GM12891 (cell line): Measurements from ENCODE around the gene KRT2.

Experiments used
- POLR2A ChIP-seq: IDR thresholded peaks from 2 replicates; pipeline ENCODE4 v1.6.1; 2011; ENCODE audit warnings: low read depth, low read length, control low read depth
- POLR2AphosphoS5 ChIP-seq: IDR thresholded peaks from 2 replicates; pipeline ENCODE4 v1.6.1; 2011; ENCODE audit warnings: low read depth, low read length, control low read depth

- TF ChIP-seq POLR2AphosphoS5: no peak
- no peak for TF ChIP-seq POLR2A
These were observed 40.2 kb upstream of the KRT2 start for GRCh38 chr12:52692254-52692653.
